ENCODE results near the gene OXCT1. TPM values are rescaled to one million over a fixed set of nuclear protein-coding genes. Genes with fewer than 3 reads are reported as not detected.

OXCT1 gene
- total and polyA plus RNA-seq, 2 of the 13 experiments (the other 11 are each of a cell fraction or from before 2014, with no cell fraction given): 0.92 to 4.7 TPM

- in situ Hi-C loops (cut with HindIII; ENCODE audit: extremely low pct_ligation_motif_present, low pct_unique_long_range_greater_than_20kb): loop anchor here (25.0 kb wide), 2 partner anchors 128 to 578 kb away; no protein-coding TSS in a partner anchor
- no peaks in the 10 kb centered on the region for H3K36me3 ChIP-seq (replicated peaks in 1 of 2; ENCODE audit: control insufficient read depth in 1 of 2, insufficient read depth in 2 of 2, low read length in 2 of 2)
- no peak overlapping the region for H3K4me3 ChIP-seq (replicated peaks in 1 of 3; ENCODE audit: insufficient read depth in 1 of 3, low read depth in 2 of 3, low read length in 3 of 3)
- ATAC-seq (no peak), FAIRE-seq (no peak), DNase-seq (ENCODE audit: low spot score) (no peak)
- H3K9ac ChIP-seq (ENCODE audit: insufficient read depth, low read depth, low read length): no peak overlapping the region
- no peak for TF ChIP-seq PRDM15 (CRISPR knock-in tag; IDR thresholded peaks at IDR 0.05)
- no peak for TF ChIP-seq LBX2 (CRISPR knock-in tag; IDR thresholded peaks at IDR 0.05; ENCODE audit: borderline replicate concordance)
- no peak for TF ChIP-seq SIN3A (IDR thresholded peaks at IDR 0.05; ENCODE audit: borderline replicate concordance, low read depth, low read length)
- TF ChIP-seq ZNF296 (CRISPR knock-in tag; conservative IDR thresholded peaks at IDR 0.05): no peak
- no peak for TF ChIP-seq ATF2 (CRISPR knock-in tag; IDR thresholded peaks at IDR 0.05)
- no peak for TF ChIP-seq NR2F1 (CRISPR knock-in tag; IDR thresholded peaks at IDR 0.05)
- no peak for TF ChIP-seq CBX1 (IDR thresholded peaks at IDR 0.05; ENCODE audit: low read depth)
- TF ChIP-seq, protein P1, sequence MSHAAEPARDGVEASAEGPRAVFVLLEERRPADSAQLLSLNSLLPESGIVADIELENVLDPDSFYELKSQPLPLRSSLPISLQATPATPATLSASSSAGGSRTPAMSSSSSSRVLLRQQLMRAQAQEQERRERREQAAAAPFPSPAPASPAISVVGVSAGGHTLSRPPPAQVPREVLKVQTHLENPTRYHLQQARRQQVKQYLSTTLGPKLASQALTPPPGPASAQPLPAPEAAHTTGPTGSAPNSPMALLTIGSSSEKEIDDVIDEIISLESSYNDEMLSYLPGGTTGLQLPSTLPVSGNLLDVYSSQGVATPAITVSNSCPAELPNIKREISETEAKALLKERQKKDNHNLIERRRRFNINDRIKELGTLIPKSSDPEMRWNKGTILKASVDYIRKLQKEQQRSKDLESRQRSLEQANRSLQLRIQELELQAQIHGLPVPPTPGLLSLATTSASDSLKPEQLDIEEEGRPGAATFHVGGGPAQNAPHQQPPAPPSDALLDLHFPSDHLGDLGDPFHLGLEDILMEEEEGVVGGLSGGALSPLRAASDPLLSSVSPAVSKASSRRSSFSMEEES (CRISPR knock-in tag; IDR thresholded peaks at IDR 0.05): no peak
- no peak for TF ChIP-seq RELA (CRISPR knock-in tag; IDR thresholded peaks at IDR 0.05)
- no peak overlapping the region for H3K27ac ChIP-seq (ENCODE audit: extremely low read length, insufficient read depth, low read length)
- ChIA-PET CTCF (ENCODE audit: low intra/inter-chr PET ratio, low total read pairs) (no interaction called here), POLR2A (no interaction called here)
- no peak overlapping the region for H3K4me2 ChIP-seq (ENCODE audit: low read depth, low read length)
- intact Hi-C loops (cut with micrococcal nuclease; ENCODE audit: unreplicated experiment): no loop called here
- H4K20me1 ChIP-seq (ENCODE audit: insufficient read depth, low read length): no peaks in the 10 kb centered on the region
- H3K4me1 ChIP-seq (ENCODE audit: insufficient read depth, low read length): no peaks in the 10 kb centered on the region
- H3K79me2 ChIP-seq (ENCODE audit: insufficient read depth, low read length): no peaks in the 10 kb centered on the region
- 27% methylated on average over 1 of the region's 1 CpG for WGBS (ENCODE audit: low lambda C conversion rate)
- H2AFZ ChIP-seq (ENCODE audit: low read length): no peak overlapping the region
- no TSS peak for BruUV-seq (replicated peaks)
- H3K27me3 ChIP-seq (ENCODE audit: control insufficient read depth in 1 of 2, insufficient read depth in 2 of 2, low read length in 2 of 2): no peaks in the 10 kb centered on the region
- no peaks in the 10 kb centered on the region for H3K9me3 ChIP-seq (ENCODE audit: low read length)
Measured at GRCh38 chr5:41840251-41840650, 30.0 kb downstream of the OXCT1 start.
